Lung (tissue), 12 donors: Measurements from ENCODE around the gene SGPP1. TPM values are rescaled to one million over a fixed set of nuclear protein-coding genes. Genes with fewer than 3 reads are reported as not detected.
"Not testable (repeated sequence)": the region's sequence is repeated elsewhere in the genome, so short reads cannot be mapped to it uniquely, and the experiment has no call there.

ENCODE experiments used
- ATAC-seq: fragments of 200-7000 bp; cut with Tn5 transposase; one replicate; pipeline ENCODE4 v1.9.1; 2020; ENCODE audit warnings: moderate number of reproducible peaks; ENCODE audit not compliant: insufficient read depth, low FRiP score
- DNase-seq, 3 donors: peaks; one replicate each; pipeline ENCODE4 v3.0.0-alpha.2; 2013 to 2017
- H3K27ac ChIP-seq, 2 donors: one replicate each; pipeline ENCODE4 v1.5.1; 2013; ENCODE audit warnings: mild to moderate bottlenecking in 2 of 2, moderate library complexity in 2 of 2, control low read depth in 1 of 2, inconsistent platforms in 1 of 2, low read depth in 1 of 2, low read length in 1 of 2
- H3K27me3 ChIP-seq, 3 donors: one replicate each; pipeline ENCODE4 v1.5.1; 2013; ENCODE audit warnings: low read length in 2 of 3; ENCODE audit not compliant: control insufficient read depth in 3 of 3, insufficient read depth in 3 of 3
- H3K36me3 ChIP-seq, 4 donors: one replicate each; pipeline ENCODE4 v1.5.1; 2013; ENCODE audit warnings: low read length in 4 of 4, mild to moderate bottlenecking in 1 of 4, moderate library complexity in 1 of 4; ENCODE audit not compliant: control insufficient read depth in 4 of 4, insufficient read depth in 4 of 4
- H3K4me1 ChIP-seq, 5 donors: one replicate each; pipeline ENCODE4 v1.5.1; 2013; ENCODE audit warnings: low read length in 5 of 5, mild to moderate bottlenecking in 2 of 5, moderate library complexity in 1 of 5; ENCODE audit not compliant: control insufficient read depth in 5 of 5, insufficient read depth in 5 of 5
- H3K4me3 ChIP-seq: one replicate; pipeline ENCODE4 v1.5.1; 2013; ENCODE audit warnings: mild to moderate bottlenecking, control low read depth, moderate library complexity
- H3K9ac ChIP-seq, 2 donors: one replicate each; pipeline ENCODE4 v1.5.1; 2013; ENCODE audit warnings: low read length in 2 of 2, control low read depth in 1 of 2; ENCODE audit not compliant: insufficient read depth in 1 of 2
- H3K9me3 ChIP-seq, 4 donors: one replicate each; pipeline ENCODE4 v1.5.1; 2013; ENCODE audit warnings: low read length in 3 of 4, mild to moderate bottlenecking in 1 of 4, moderate library complexity in 1 of 4; ENCODE audit not compliant: control insufficient read depth in 4 of 4, insufficient read depth in 3 of 4
- CTCF ChIP-seq: IDR thresholded peaks from 2 replicates; pipeline ENCODE4 v1.5.1; 2012; ENCODE audit warnings: mild to moderate bottlenecking; ENCODE audit errors: control extremely low read depth, extremely low read depth
- WGBS, 2 donors: extraction: QIAGEN DNeasy Blood & Tissue Kit; methylation state at CpG; one replicate each; pipeline ENCODE4 v1.1.7; 2013; 5-methylcytosine and 5-hydroxymethylcytosine counted together
- polyA plus RNA-seq, 2 donors: library from polyadenylated mRNA; stranded (reverse); fragments of 200-250 nt; gene quantifications; one replicate each; pipeline ENCODE4 v1.2.1, GENCODE V29; 2013
- total RNA-seq, 2 donors: library from RNA; depleted of rRNA in 1 of 2; stranded (reverse); fragments of >200 nt in 1 of 2; gene quantifications; one replicate each; pipeline ENCODE4 v1.2.1, GENCODE V29; 2014 to 2021
- donor health status: control.
- donor health status: control.
- donor health status: Bipolar disorder and iron deficiency.
- donor health status: healthy.
- donor health status: DM: yes; HTN: yes; CAD: no.

SGPP1 gene
- total and polyA plus RNA-seq, 4 donors: 7.5 to 19.5 (median 13.1) TPM

- 64 to 73% methylated on average over 6 of the region's 6 CpGs for WGBS, 2 donors
- Histone ChIP-seq H3K27me3 (no peaks in the 10 kb centered on the region), H3K4me3 (no peak overlapping the region), H3K27ac (no peak overlapping the region), H3K9me3 (no peaks in the 10 kb centered on the region), H3K36me3 (no peaks in the 10 kb centered on the region), H3K9ac (no peak overlapping the region), H3K4me1 (no peaks in the 10 kb centered on the region)
- no peak for TF ChIP-seq CTCF
- no peak for ATAC-seq
- no peak for DNase-seq
Measured at GRCh38 chr14:63752449-63753169, 24.7 kb upstream of the SGPP1 start.

- not testable (repeated sequence) for H3K27me3 ChIP-seq
- WGBS, 2 donors: 92 to 96% methylated on average over 26 to 39 of the region's 39 CpGs
Measured at GRCh38 chr14:63751076-63751475, 23.2 kb upstream of the SGPP1 start.

GRCh38 chr14:63747846-63748245 is 20.0 kb upstream of the SGPP1 start:
- Histone ChIP-seq H3K27ac (no peak overlapping the region), H3K4me3 (no peak overlapping the region), H3K27me3 (no peaks in the 10 kb centered on the region), H3K9me3 (no peaks in the 10 kb centered on the region), H3K4me1 (no peaks in the 10 kb centered on the region), H3K36me3 (no peaks in the 10 kb centered on the region), H3K9ac (no peak overlapping the region)
- no peak for TF ChIP-seq CTCF
- WGBS, 2 donors: 52 to 67% methylated on average over 3 of the region's 3 CpGs
- no peak for DNase-seq
- ATAC-seq: no peak

More at GRCh38 chr14:63751076-63751475, 23.2 kb upstream of the SGPP1 start:
- not testable (repeated sequence) for H3K27ac ChIP-seq, H3K4me1 ChIP-seq, H3K9me3 ChIP-seq, H3K36me3 ChIP-seq, H3K9ac ChIP-seq, ATAC-seq, DNase-seq, H3K4me3 ChIP-seq

- no peak for TF ChIP-seq CTCF
- Histone ChIP-seq H3K27me3 (no peaks in the 10 kb centered on the region), H3K9me3 (no peaks in the 10 kb centered on the region), H3K4me3 (no peak overlapping the region), H3K36me3 (no peaks in the 10 kb centered on the region), H3K9ac (no peak overlapping the region), H3K4me1 (no peaks in the 10 kb centered on the region), H3K27ac (no peak overlapping the region)
- DNase-seq (no peak), ATAC-seq (no peak)
- 31 to 38% methylated on average over 4 of the region's 4 CpGs for WGBS, 2 donors
Measured at GRCh38 chr14:63745858-63746425, 18.1 kb upstream of the SGPP1 start.
